ENCODE results near the gene VMP1.

The VMP1 gene

GRCh38 chr17:59693582-59693981 is 13.9 kb upstream of the VMP1 start:
- no peak for TF ChIP-seq EP300 (IDR thresholded peaks at IDR 0.05; ENCODE audit: borderline replicate concordance)
- TF ChIP-seq CREB1 (IDR thresholded peaks at IDR 0.05; ENCODE audit: low read depth), result no peak
- no peak for TF ChIP-seq RAD21 (IDR thresholded peaks at IDR 0.05; ENCODE audit: low read depth)
- no peak for TF ChIP-seq ZBTB7A (IDR thresholded peaks at IDR 0.05; ENCODE audit: low read depth)
- no peak for TF ChIP-seq TAF1 (IDR thresholded peaks at IDR 0.05; ENCODE audit: low read depth)
- TF ChIP-seq NFIC (IDR thresholded peaks at IDR 0.05), result no peak

- TF ChIP-seq CREB1 (IDR thresholded peaks at IDR 0.05; ENCODE audit: low read depth) (no peak), FOXM1 (IDR thresholded peaks at IDR 0.05; ENCODE audit: borderline replicate concordance, low read depth) (no peak), ZBTB7A (IDR thresholded peaks at IDR 0.05; ENCODE audit: low read depth) (no peak), NFIC (IDR thresholded peaks at IDR 0.05) (no peak), MAX (IDR thresholded peaks at IDR 0.05) (no peak)
These were observed 13.1 kb upstream of the VMP1 start for GRCh38 chr17:59694344-59694743.

- TF ChIP-seq USF1 (IDR thresholded peaks at IDR 0.05), result no peak
- 0 out of 2 replicates have a peak, but pooled peaks have one; percentile 20 for TF ChIP-seq CEBPB (IDR thresholded peaks at IDR 0.05)
These were observed 11.3 kb upstream of the VMP1 start for GRCh38 chr17:59695945-59696681.

- TF ChIP-seq CEBPB (IDR thresholded peaks at IDR 0.05) (no peak), YY1 (IDR thresholded peaks at IDR 0.05; ENCODE audit: low read depth) (no peak), ZBTB7A (IDR thresholded peaks at IDR 0.05; ENCODE audit: low read depth) (no peak), TAF1 (IDR thresholded peaks at IDR 0.05; ENCODE audit: low read depth) (no peak), CREB1 (IDR thresholded peaks at IDR 0.05; ENCODE audit: low read depth) (no peak), RAD21 (IDR thresholded peaks at IDR 0.05; ENCODE audit: low read depth) (no peak), EGR1 (IDR thresholded peaks at IDR 0.05) (no peak), REST (IDR thresholded peaks at IDR 0.05; ENCODE audit: low read depth) (no peak), NFIC (IDR thresholded peaks at IDR 0.05) (no peak), EP300 (IDR thresholded peaks at IDR 0.05; ENCODE audit: borderline replicate concordance) (no peak), TCF12 (IDR thresholded peaks at IDR 0.05; ENCODE audit: low read depth) (no peak), USF1 (IDR thresholded peaks at IDR 0.05) (no peak)
These were observed 10.7 kb upstream of the VMP1 start for GRCh38 chr17:59696682-59697277.

GRCh38 chr17:59698143-59698542 is 9.3 kb upstream of the VMP1 start:
- TF ChIP-seq ZBTB7A (IDR thresholded peaks at IDR 0.05; ENCODE audit: low read depth) (no peak), CEBPB (IDR thresholded peaks at IDR 0.05) (no peak), YY1 (IDR thresholded peaks at IDR 0.05; ENCODE audit: low read depth) (no peak)

GRCh38 chr17:59699218-59699617 is 8.2 kb upstream of the VMP1 start:
- TF ChIP-seq NFIC (IDR thresholded peaks at IDR 0.05) (no peak), TCF12 (IDR thresholded peaks at IDR 0.05; ENCODE audit: low read depth) (no peak), CEBPB (IDR thresholded peaks at IDR 0.05) (no peak), TAF1 (IDR thresholded peaks at IDR 0.05; ENCODE audit: low read depth) (no peak), MAX (IDR thresholded peaks at IDR 0.05) (no peak), EP300 (IDR thresholded peaks at IDR 0.05; ENCODE audit: borderline replicate concordance) (no peak), USF1 (IDR thresholded peaks at IDR 0.05) (no peak), RAD21 (IDR thresholded peaks at IDR 0.05; ENCODE audit: low read depth) (no peak), EGR1 (IDR thresholded peaks at IDR 0.05) (no peak), REST (IDR thresholded peaks at IDR 0.05; ENCODE audit: low read depth) (no peak), ZBTB7A (IDR thresholded peaks at IDR 0.05; ENCODE audit: low read depth) (no peak), FOXM1 (IDR thresholded peaks at IDR 0.05; ENCODE audit: borderline replicate concordance, low read depth) (no peak), YY1 (IDR thresholded peaks at IDR 0.05; ENCODE audit: low read depth) (no peak), CREB1 (IDR thresholded peaks at IDR 0.05; ENCODE audit: low read depth) (no peak), TEAD4 (IDR thresholded peaks at IDR 0.05) (no peak)
